Astrocyte (in vitro differentiated cells and primary cell): ENCODE results near the gene SBF2.

Experiments used
- CTCF ChIP-seq: IDR thresholded peaks from 2 replicates; pipeline ENCODE4 v1.5.1; 2011; ENCODE audit warnings: low read depth, mild to moderate bottlenecking, inconsistent platforms, low read length, moderate library complexity; ENCODE audit not compliant: insufficient read depth
- EZH2 ChIP-seq: IDR thresholded peaks from 2 replicates; pipeline ENCODE4 v1.6.1; 2012; ENCODE audit warnings: mild to moderate bottlenecking, low read length, inconsistent platforms; ENCODE audit not compliant: insufficient read depth

- TF ChIP-seq CTCF (no peak), EZH2 (no peak)
Measured at GRCh38 chr11:10122326-10123197, 171.5 kb downstream of the SBF2 start.
